Measurements from ENCODE around the gene EDC4.
"Not testable (repeated sequence)": the region's sequence is repeated elsewhere in the genome, so short reads cannot be mapped to it uniquely, and the experiment has no call there.

Gene EDC4

DNA sequence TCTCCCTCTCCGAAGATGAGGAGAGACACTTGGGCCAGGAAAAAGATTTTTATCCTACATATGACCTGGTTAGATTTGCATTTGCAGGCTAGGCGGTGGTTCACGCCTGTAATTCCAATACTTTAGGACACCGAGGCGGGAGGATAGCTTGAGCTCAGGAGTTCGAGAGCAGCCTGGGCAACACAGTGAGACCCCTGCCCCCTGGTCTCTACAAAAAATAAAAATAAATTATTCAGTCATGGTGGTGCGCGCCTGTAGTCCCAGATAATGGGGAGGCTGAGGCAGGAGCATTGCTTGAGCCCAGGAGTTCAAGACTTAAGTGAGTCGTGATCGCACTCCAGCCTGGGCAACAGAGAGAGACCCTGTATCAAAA is 38.6 kb upstream of the EDC4 start:
- TF ChIP-seq, protein P1, sequence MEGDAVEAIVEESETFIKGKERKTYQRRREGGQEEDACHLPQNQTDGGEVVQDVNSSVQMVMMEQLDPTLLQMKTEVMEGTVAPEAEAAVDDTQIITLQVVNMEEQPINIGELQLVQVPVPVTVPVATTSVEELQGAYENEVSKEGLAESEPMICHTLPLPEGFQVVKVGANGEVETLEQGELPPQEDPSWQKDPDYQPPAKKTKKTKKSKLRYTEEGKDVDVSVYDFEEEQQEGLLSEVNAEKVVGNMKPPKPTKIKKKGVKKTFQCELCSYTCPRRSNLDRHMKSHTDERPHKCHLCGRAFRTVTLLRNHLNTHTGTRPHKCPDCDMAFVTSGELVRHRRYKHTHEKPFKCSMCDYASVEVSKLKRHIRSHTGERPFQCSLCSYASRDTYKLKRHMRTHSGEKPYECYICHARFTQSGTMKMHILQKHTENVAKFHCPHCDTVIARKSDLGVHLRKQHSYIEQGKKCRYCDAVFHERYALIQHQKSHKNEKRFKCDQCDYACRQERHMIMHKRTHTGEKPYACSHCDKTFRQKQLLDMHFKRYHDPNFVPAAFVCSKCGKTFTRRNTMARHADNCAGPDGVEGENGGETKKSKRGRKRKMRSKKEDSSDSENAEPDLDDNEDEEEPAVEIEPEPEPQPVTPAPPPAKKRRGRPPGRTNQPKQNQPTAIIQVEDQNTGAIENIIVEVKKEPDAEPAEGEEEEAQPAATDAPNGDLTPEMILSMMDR (IDR thresholded peaks at IDR 0.05; ENCODE audit: control insufficient read depth, extremely low read depth, insufficient read depth), result no peak
- no peak for DNase-seq (ENCODE audit: low read depth)
- H3K4me3 ChIP-seq (ENCODE audit: low read depth, low read length), result peak overlapping the region; percentile 73

DNA sequence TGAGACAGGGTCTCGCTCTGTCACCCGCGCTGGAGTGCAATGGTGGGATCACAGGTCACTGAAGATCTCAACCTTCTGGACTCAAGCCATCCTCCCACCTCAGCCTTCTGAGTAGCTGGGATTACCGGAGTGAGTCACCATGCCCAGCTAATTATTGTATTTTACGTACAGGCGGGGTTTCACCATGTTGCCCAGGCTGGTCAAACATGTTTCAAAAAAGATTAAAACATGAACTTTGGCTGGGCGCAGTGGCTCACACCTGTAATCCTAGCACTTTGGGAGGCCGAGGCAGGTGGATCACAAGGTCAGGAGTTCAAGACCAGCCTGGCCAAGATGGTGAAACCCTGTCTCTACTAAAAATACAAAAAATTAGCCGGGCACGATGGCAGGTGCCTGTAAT is 35.7 kb upstream of the EDC4 start:
- not testable (repeated sequence) for DNase-seq (ENCODE audit: low read depth); H3K4me3 ChIP-seq (ENCODE audit: low read depth, low read length)

DNA sequence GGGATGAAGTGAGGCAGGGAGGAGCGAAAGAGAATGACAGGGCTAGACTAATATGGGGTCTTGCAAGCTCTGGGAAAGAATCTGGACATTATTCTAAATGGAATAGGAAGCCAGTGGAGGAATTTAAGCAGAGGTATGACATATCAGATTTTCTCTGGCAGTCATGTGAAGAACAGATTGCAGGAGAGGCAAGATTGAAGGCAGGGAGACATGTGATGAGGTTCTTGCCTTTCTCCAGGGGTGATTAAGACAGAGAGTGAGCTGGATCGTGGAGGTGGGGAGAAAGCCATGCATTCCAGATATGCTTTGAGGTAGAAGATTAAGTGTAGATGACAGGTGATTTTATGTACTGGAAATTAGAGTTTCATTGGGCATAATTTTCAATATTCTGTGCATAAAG is 35.0 kb upstream of the EDC4 start:
- DNase-seq (ENCODE audit: low read depth), result no peak
- TF ChIP-seq, protein P1 (IDR thresholded peaks at IDR 0.05; ENCODE audit: control insufficient read depth, extremely low read depth, insufficient read depth), result no peak
- H3K4me3 ChIP-seq (ENCODE audit: low read depth, low read length), result no peak overlapping the region

DNA sequence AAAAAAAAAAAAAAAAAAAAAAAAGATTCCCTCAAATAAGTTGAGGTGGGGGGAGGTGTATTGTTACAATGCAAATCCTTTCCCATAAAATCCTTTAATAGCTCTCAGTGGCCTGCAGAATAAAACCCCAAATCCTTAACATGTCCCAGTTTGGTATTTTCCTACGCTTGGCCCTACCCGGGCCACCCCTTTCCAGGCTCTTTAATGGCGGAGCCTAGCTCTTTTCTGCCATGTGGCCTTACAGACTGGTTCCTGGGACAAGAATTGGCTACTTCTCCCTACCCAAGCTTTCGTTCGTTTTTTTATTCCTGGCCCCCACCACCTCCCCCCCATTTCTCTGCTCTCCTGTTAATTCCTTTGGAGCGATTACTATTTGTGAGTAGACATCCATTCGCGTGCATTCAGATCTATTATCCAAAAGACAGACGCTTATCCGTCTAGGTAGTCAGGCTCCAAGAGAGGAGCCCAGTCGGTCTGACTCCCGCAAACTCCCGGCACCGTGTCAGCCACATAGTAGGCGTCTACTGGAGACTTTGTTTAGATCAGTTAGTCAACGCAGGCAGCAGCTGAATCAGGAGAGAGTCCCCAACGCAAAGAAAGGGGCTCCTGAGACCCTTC is 31.5 kb upstream of the EDC4 start:
- DNase-seq (ENCODE audit: low read depth), result no peak
- TF ChIP-seq, protein P1 (IDR thresholded peaks at IDR 0.05; ENCODE audit: control insufficient read depth, extremely low read depth, insufficient read depth), result no peak
- H3K4me3 ChIP-seq (ENCODE audit: low read depth, low read length), result peak overlapping the region; percentile 76

DNA sequence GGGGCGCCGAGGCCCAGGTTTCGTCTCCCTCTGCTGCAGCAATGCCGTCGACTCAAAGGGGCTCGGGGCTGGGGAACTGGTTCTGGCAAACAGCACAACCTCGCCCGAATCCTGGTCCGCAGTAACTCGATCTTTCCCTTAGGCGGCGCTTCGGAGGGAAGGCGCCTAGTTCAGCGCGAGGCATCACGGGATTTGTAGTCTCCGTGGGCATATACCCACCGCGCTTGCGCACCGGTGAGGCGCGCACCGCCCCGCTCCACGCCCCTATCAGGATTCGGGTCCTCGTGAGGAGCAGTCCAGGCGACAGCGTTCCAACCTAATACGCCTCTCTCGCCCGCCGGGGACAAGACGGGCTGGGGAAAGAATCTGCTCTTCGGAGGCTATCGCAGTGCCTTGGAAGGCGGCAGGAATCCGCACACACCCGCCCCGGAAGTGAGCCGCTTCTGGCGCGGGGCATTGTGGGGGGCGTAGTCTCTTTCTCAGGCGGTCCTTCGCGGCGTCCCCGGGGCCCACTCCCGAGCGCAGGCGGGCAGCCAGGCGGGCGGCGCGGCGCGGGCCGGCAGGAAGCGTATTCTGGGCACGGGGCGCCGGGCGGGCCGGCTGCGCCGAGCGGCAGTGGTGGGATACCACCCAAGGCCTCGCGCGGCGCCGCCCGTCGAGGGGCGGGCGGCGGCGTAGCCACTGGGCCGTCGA is 30.9 kb upstream of the EDC4 start, which contains the start of gene THAP11:
TSS of gene THAP11 (plus strand) at position 505 of the 693 bp plus-strand sequence. CDS start 235 bp downstream, outside the sequence.
- TF ChIP-seq, protein P1 (IDR thresholded peaks at IDR 0.05; ENCODE audit: control insufficient read depth, extremely low read depth, insufficient read depth), result peak; percentile 89
- peak; percentile 88 for DNase-seq (ENCODE audit: low read depth)

DNA sequence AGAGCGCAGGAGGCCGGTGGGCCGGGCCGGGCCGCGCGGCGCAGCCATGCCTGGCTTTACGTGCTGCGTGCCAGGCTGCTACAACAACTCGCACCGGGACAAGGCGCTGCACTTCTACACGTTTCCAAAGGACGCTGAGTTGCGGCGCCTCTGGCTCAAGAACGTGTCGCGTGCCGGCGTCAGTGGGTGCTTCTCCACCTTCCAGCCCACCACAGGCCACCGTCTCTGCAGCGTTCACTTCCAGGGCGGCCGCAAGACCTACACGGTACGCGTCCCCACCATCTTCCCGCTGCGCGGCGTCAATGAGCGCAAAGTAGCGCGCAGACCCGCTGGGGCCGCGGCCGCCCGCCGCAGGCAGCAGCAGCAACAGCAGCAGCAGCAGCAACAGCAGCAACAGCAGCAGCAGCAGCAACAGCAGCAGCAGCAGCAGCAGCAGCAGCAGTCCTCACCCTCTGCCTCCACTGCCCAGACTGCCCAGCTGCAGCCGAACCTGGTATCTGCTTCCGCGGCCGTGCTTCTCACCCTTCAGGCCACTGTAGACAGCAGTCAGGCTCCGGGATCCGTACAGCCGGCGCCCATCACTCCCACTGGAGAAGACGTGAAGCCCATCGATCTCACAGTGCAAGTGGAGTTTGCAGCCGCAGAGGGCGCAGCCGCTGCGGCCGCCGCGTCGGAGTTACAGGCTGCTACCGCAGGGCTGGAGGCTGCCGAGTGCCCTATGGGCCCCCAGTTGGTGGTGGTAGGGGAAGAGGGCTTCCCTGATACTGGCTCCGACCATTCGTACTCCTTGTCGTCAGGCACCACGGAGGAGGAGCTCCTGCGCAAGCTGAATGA is 30.1 kb upstream of the EDC4 start:
- DNase-seq (ENCODE audit: low read depth), result no peak
- peak overlapping the region; percentile 76 for H3K4me3 ChIP-seq (ENCODE audit: low read depth, low read length)
- TF ChIP-seq, protein P1 (IDR thresholded peaks at IDR 0.05; ENCODE audit: control insufficient read depth, extremely low read depth, insufficient read depth), result peak; percentile 18; the same call in 1 of the 2 replicates

More for the DNA sequence above, 30.9 kb upstream of the EDC4 start, which contains the start of gene THAP11:
- H3K4me3 ChIP-seq (ENCODE audit: low read depth, low read length), result peak within 1 kb of the TSS; percentile 76

DNA sequence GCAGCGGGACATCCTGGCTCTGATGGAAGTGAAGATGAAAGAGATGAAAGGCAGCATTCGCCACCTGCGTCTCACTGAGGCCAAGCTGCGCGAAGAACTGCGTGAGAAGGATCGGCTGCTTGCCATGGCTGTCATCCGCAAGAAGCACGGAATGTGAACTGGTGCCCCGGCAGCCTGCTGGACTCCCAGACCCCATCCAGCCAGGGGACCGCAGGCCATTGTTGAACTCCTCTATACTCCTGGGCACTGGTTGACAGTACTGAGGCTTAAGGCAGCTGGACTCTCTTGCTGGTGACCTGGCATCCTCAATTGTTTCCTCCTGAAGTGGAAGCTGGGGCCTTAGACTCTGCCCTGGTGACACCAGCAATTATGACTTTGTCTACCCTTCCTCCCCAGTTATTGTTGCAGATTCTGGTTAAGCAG is 29.5 kb upstream of the EDC4 start:
- peak overlapping the region; percentile 76 for H3K4me3 ChIP-seq (ENCODE audit: low read depth, low read length)
- DNase-seq (ENCODE audit: low read depth), result no peak
- TF ChIP-seq, protein P1 (IDR thresholded peaks at IDR 0.05; ENCODE audit: control insufficient read depth, extremely low read depth, insufficient read depth), result no peak

All from LNCaP clone FGC (cell line).